Sigmoid colon (tissue), 7 donors: ENCODE measurements around the gene TMEM164. TPM values are rescaled to one million over a fixed set of nuclear protein-coding genes. Genes with fewer than 3 reads are reported as not detected.

ENCODE experiments used
- DNase-seq: peaks from one replicate; pipeline ENCODE4 v3.0.0-alpha.2; 2019
- H3K27ac ChIP-seq, 4 donors: fragments of 200-600 bp; sonication (generic); one replicate each; pipeline ENCODE4 v1.5.1; 2016 to 2019; ENCODE audit warnings: mild to moderate bottlenecking in 1 of 4
- H3K27me3 ChIP-seq, 3 donors: fragments of 200-600 bp; sonication (generic); one replicate each; pipeline ENCODE4 v1.5.1; 2019; ENCODE audit warnings: mild to moderate bottlenecking in 1 of 3
- H3K36me3 ChIP-seq, 4 donors: fragments of 200-600 bp; sonication (generic); one replicate each; pipeline ENCODE4 v1.5.1; 2016 to 2019
- H3K4me1 ChIP-seq, 4 donors: fragments of 200-600 bp; sonication (generic); one replicate each; pipeline ENCODE4 v1.5.1; 2017 to 2019
- H3K4me3 ChIP-seq, 4 donors: fragments of 200-600 bp; sonication (generic); one replicate each; pipeline ENCODE4 v1.5.1; 2017 to 2019; ENCODE audit warnings: mild to moderate bottlenecking in 2 of 4, moderate library complexity in 1 of 4
- H3K9me3 ChIP-seq, 4 donors: fragments of 200-600 bp in 3 of 4; sonication (generic) in 3 of 4; one replicate each; pipeline versions ENCODE4 v1.5.1 to v1.6.1; 2013 to 2019
- EP300 ChIP-seq, 4 donors: sonication (generic); formaldehyde crosslinking; IDR thresholded peaks; one replicate each; pipeline ENCODE4 v1.6.1; 2017; ENCODE audit warnings: antibody characterized with exemption in 4 of 4
- POLR2A ChIP-seq, 2 donors: fragments of 450-650 bp; IDR thresholded peaks; one replicate each; pipeline ENCODE4 v1.6.1; 2016; ENCODE audit warnings: antibody characterized with exemption in 2 of 2, mild to moderate bottlenecking in 2 of 2, moderate library complexity in 2 of 2
- POLR2AphosphoS5 ChIP-seq, 4 donors: sonication (generic); formaldehyde crosslinking; IDR thresholded peaks; one replicate each; pipeline ENCODE4 v1.6.1; 2017; ENCODE audit warnings: antibody characterized with exemption in 4 of 4
- WGBS, 2 donors: extraction: QIAGEN DNeasy Blood & Tissue Kit; methylation state at CpG; one replicate each; pipeline ENCODE4 v1.1.7; 2013; 5-methylcytosine and 5-hydroxymethylcytosine counted together
- intact Hi-C: fragments of 100-400 bp; cut with DNase I; formaldehyde crosslinking; loops from one replicate; pipeline ENCODE4 v1.15.1; 2023
- polyA plus RNA-seq, 3 donors: library from polyadenylated mRNA; stranded (reverse); fragments of 200-250 nt; gene quantifications; one replicate each; pipeline ENCODE4 v1.2.3, GENCODE V29; 2013
- total RNA-seq, 4 donors: library from RNA; depleted of rRNA; stranded (reverse); fragments of >200 nt; gene quantifications; one replicate each; pipeline ENCODE4 v1.1.0, GENCODE V29; 2016
- TF ChIP-seq, protein P1 (sequence below), 4 experiments: fragments of 450-650 bp in 3 of 4; fragments of 200-600 bp in 1 of 4; IDR thresholded peaks; one replicate each; pipeline ENCODE4 v1.5.1; 2016 to 2019; ENCODE audit warnings: antibody characterized with exemption in 4 of 4, mild to moderate bottlenecking in 3 of 4, moderate library complexity in 2 of 4
- donor health status: healthy with polysubstance abuse.
- donor health status: Bipolar disorder and iron deficiency.
- donor health status: healthy.

TMEM164 gene
- total and polyA plus RNA-seq, 7 donors: 6.4 to 43.2 (median 12.7) TPM

DNA sequence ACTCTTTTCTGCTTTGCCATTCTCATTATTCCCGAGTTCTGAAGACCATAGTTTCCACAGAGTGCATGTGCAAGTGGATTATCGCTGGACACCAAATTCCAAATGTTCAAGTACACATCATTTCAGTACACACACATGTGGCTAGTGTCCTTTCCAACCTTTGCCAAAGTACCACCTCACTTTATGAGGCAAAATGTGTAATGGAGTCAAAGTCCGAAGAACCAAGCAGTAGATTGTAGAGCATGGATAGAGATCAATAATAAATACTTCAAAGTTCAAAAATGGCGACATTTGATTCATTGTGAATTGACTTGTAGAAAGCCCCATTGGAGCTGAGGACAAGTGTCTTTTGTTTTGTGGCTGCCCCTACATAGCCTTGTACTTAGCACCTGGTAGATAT is 115.6 kb downstream of the TMEM164 start:
- TF ChIP-seq POLR2A (IDR thresholded peaks at IDR 0.05): no peak
- TF ChIP-seq POLR2AphosphoS5 (IDR thresholded peaks at IDR 0.05): no peak
- no peak for TF ChIP-seq EP300 (IDR thresholded peaks at IDR 0.05)
- TF ChIP-seq, protein P1, sequence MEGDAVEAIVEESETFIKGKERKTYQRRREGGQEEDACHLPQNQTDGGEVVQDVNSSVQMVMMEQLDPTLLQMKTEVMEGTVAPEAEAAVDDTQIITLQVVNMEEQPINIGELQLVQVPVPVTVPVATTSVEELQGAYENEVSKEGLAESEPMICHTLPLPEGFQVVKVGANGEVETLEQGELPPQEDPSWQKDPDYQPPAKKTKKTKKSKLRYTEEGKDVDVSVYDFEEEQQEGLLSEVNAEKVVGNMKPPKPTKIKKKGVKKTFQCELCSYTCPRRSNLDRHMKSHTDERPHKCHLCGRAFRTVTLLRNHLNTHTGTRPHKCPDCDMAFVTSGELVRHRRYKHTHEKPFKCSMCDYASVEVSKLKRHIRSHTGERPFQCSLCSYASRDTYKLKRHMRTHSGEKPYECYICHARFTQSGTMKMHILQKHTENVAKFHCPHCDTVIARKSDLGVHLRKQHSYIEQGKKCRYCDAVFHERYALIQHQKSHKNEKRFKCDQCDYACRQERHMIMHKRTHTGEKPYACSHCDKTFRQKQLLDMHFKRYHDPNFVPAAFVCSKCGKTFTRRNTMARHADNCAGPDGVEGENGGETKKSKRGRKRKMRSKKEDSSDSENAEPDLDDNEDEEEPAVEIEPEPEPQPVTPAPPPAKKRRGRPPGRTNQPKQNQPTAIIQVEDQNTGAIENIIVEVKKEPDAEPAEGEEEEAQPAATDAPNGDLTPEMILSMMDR (IDR thresholded peaks at IDR 0.05): no peak
- no peak overlapping the region for H3K27ac ChIP-seq
- DNase-seq: no peak
- no peaks in the 10 kb centered on the region for H3K4me1 ChIP-seq
- WGBS, 2 donors: 93 to 98% methylated on average over 4 of the region's 4 CpGs
- no peak overlapping the region for H3K4me3 ChIP-seq
- H3K36me3 ChIP-seq: no peaks in the 10 kb centered on the region
- no peaks in the 10 kb centered on the region for H3K27me3 ChIP-seq
- intact Hi-C loops: no loop called here
- H3K9me3 ChIP-seq: no peaks in the 10 kb centered on the region

DNA sequence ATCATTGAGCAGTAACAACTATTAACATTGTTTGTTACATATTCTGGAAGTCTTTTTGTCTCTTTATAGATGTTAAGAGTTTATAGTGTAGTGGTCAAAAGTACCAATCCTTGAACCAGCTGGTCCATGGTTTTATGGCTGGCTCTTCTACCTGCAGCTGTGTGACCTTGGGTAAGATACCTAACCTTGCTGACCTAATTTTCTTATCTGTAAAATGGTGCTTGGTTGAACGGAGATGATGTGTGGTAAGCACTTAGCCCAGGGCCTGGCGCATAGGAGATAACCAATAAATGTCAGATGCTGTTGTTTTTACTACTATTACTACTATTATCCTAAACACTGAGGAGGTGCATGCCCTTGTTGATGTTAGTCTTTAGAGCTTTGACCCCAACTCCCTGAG is 116.6 kb downstream of the TMEM164 start:
- Histone ChIP-seq H3K27ac (no peak overlapping the region), H3K4me3 (no peak overlapping the region), H3K4me1 (no peaks in the 10 kb centered on the region), H3K36me3 (no peaks in the 10 kb centered on the region), H3K27me3 (no peaks in the 10 kb centered on the region), H3K9me3 (no peaks in the 10 kb centered on the region)
- TF ChIP-seq POLR2AphosphoS5 (IDR thresholded peaks at IDR 0.05): no peak
- no peak for TF ChIP-seq POLR2A (IDR thresholded peaks at IDR 0.05)
- no peak for TF ChIP-seq EP300 (IDR thresholded peaks at IDR 0.05)
- TF ChIP-seq, protein P1 (IDR thresholded peaks at IDR 0.05): no peak
- intact Hi-C loops: no loop called here
- DNase-seq: no peak
- WGBS, 2 donors: 70 to 88% methylated on average over 2 of the region's 2 CpGs

GRCh38 chrX:110120025-110120424 is 117.1 kb downstream of the TMEM164 start:
- Histone ChIP-seq H3K36me3 (no peaks in the 10 kb centered on the region), H3K4me1 (no peaks in the 10 kb centered on the region), H3K9me3 (no peaks in the 10 kb centered on the region), H3K27ac (no peak overlapping the region), H3K4me3 (no peak overlapping the region), H3K27me3 (no peaks in the 10 kb centered on the region)
- intact Hi-C loops: no loop called here
- WGBS, 2 donors: 27 to 67% methylated on average over 2 of the region's 2 CpGs
- DNase-seq: no peak
- TF ChIP-seq EP300 (IDR thresholded peaks at IDR 0.05): no peak
- no peak for TF ChIP-seq POLR2AphosphoS5 (IDR thresholded peaks at IDR 0.05)
- TF ChIP-seq POLR2A (IDR thresholded peaks at IDR 0.05): no peak
- TF ChIP-seq, protein P1 (IDR thresholded peaks at IDR 0.05): no peak

DNA sequence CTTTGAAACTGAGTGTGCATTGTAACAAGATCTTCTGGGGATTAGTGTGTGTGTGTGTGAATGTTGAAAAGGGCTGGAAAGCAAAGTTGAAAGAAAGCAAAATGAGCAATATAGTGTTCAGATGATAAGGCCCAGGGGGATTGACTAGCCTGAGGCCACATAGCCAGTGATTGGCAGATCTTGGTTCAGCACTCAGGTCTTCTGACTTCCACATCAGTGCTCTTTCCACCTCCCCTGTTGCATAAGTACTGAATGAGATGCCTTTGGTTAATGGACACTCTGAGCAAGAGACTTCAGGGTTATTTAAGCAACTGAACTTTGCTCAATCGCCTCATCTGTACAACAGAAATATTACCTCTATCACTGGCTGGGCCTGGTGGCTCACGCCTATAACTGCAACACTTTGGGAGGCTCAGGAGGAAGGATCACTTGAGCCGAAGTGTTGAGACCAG is 120.4 kb downstream of the TMEM164 start:
- Histone ChIP-seq H3K9me3 (no peaks in the 10 kb centered on the region), H3K4me1 (no peaks in the 10 kb centered on the region), H3K27ac (no peak overlapping the region), H3K27me3 (no peaks in the 10 kb centered on the region), H3K36me3 (no peaks in the 10 kb centered on the region), H3K4me3 (no peak overlapping the region)
- DNase-seq: no peak
- no peak for TF ChIP-seq EP300 (IDR thresholded peaks at IDR 0.05)
- TF ChIP-seq POLR2AphosphoS5 (IDR thresholded peaks at IDR 0.05): no peak
- no peak for TF ChIP-seq POLR2A (IDR thresholded peaks at IDR 0.05)
- intact Hi-C loops: no loop called here
- 36 to 82% methylated on average over 3 of the region's 3 CpGs for WGBS, 2 donors

DNA sequence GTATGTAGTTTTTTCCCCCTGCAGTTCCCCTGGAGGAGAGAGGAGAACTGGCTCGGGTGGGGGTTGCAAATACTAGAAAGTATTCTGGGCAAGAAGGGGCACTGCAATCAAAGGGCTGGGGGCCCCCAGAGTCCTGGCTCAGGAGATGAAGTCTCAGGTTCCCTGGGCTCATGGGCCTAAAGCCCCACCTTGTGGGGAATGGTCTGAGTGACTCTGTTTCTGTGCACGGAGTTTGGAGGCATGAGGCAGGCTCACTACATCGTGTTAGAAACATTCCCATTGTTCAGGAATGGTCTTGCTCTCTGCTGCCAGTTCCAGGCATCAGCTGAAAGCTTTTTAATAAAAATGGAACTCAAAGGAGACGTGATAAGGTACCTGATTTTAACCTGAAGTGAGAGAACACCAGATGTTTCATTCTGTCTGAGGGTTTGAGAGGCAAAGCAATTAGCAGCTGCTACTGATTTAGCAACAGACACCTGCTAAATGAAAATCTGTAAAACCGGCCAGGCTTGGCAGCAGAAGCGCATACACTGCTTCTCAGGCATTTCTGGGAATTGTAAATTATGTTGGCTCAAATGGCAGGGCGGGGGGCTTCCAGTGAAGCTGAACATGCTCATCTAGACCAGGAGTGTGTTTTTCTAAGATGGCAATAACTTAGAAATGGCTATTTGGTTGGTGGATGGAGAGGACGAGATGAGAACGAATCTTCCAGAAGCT is 122.7 kb downstream of the TMEM164 start:
- no peaks in the 10 kb centered on the region for H3K27me3 ChIP-seq
- H3K4me3 ChIP-seq: no peak overlapping the region
- H3K4me1 ChIP-seq: no peaks in the 10 kb centered on the region
- no peaks in the 10 kb centered on the region for H3K9me3 ChIP-seq
- 82 to 87% methylated on average over 9 of the region's 9 CpGs for WGBS, 2 donors
- no peak for DNase-seq
- TF ChIP-seq POLR2AphosphoS5 (IDR thresholded peaks at IDR 0.05) (no peak), POLR2A (IDR thresholded peaks at IDR 0.05) (no peak), EP300 (IDR thresholded peaks at IDR 0.05) (no peak)
- TF ChIP-seq, protein P1 (IDR thresholded peaks at IDR 0.05): no peak
- no peaks in the 10 kb centered on the region for H3K36me3 ChIP-seq
- intact Hi-C loops: no loop called here
- no peak overlapping the region for H3K27ac ChIP-seq
